SK-N-SH (cell line): Measurements from ENCODE around the gene ENOX1. TPM values are rescaled to one million over a fixed set of nuclear protein-coding genes. Genes with fewer than 3 reads are reported as not detected.

Source experiments
- CTCF ChIA-PET: fragments of 300-600, 350-600 bp; formaldehyde crosslinking; extraction: SDS; loops from one replicate; lab custom pipeline; 2021; lab: Yijun Ruan, JAX
- POLR2A ChIA-PET: fragments of 350-600 bp; sonication (Branson Sonifier 250); formaldehyde crosslinking; extraction: SDS; loops from one replicate; lab custom pipeline; 2020; ENCODE audit warnings: antibody characterized with exemption, inconsistent platforms; lab: Yijun Ruan, JAX
- DNase-seq: peaks from one replicate; pipeline ENCODE4 v3.0.0; 2012
- H2AFZ ChIP-seq: fragments of 200-600 bp; sonication (generic); 2 replicates; pipeline ENCODE4 v1.8.1; 2016; ENCODE audit warnings: antibody characterized with exemption, mild to moderate bottlenecking, low read depth
- H3F3A ChIP-seq: fragments of 200-600 bp; sonication (generic); replicated peaks from 2 replicates; pipeline ENCODE3; 2016; ENCODE audit warnings: antibody characterized with exemption, mild to moderate bottlenecking; ENCODE audit not compliant: insufficient read depth
- H3K27ac ChIP-seq, 2 experiments: fragments of 200-500 bp in 1 of 2; fragments of 200-600 bp in 1 of 2; sonication (Bioruptor generic) in 1 of 2; sonication (generic), shearing (Covaris generic) in 1 of 2; 2 replicates each; pipeline versions ENCODE4 v1.5.1 to v1.6.1; 2014 to 2016; ENCODE audit warnings: low read depth in 2 of 2, inconsistent platforms in 1 of 2, low read length in 1 of 2, mild to moderate bottlenecking in 1 of 2, mixed read lengths in 1 of 2
- H3K27me3 ChIP-seq: fragments of 200-600 bp; sonication (generic), shearing (Covaris generic); 2 replicates; pipeline ENCODE4 v1.6.1; 2016; ENCODE audit warnings: mixed run types; ENCODE audit not compliant: insufficient read depth
- H3K36me3 ChIP-seq, 2 experiments: fragments of 200-500 bp in 1 of 2; fragments of 200-600 bp in 1 of 2; sonication (Bioruptor generic) in 1 of 2; sonication (generic) in 1 of 2; replicated peaks in 1 of 2; 2 replicates each; pipeline versions ENCODE3 to v1.5.1; 2014 to 2016; ENCODE audit warnings: low read length in 1 of 2, mild to moderate bottlenecking in 1 of 2; ENCODE audit not compliant: insufficient read depth in 2 of 2, control insufficient read depth in 1 of 2
- H3K4me1 ChIP-seq, 2 experiments: fragments of 200-500 bp in 1 of 2; fragments of 200-600 bp in 1 of 2; sonication (Bioruptor generic) in 1 of 2; sonication (generic), shearing (Covaris generic) in 1 of 2; 2 replicates each; pipeline versions ENCODE4 v1.5.1 to v1.6.1; 2014 to 2016; ENCODE audit warnings: low read depth in 1 of 2, low read length in 1 of 2, mixed run types in 1 of 2; ENCODE audit not compliant: insufficient read depth in 2 of 2, control insufficient read depth in 1 of 2
- H3K4me2 ChIP-seq: fragments of 200-600 bp; sonication (generic), shearing (Covaris generic); 2 replicates; pipeline ENCODE4 v1.6.1; 2017; ENCODE audit warnings: mixed run types
- H3K4me3 ChIP-seq, 2 experiments: fragments of 200-500 bp in 1 of 2; fragments of 200-600 bp in 1 of 2; sonication (Bioruptor generic) in 1 of 2; sonication (generic), shearing (Covaris generic) in 1 of 2; 2 replicates each; pipeline versions ENCODE4 v1.5.1 to v1.8.1; 2014 to 2016; ENCODE audit warnings: low read depth in 2 of 2, inconsistent platforms in 1 of 2, low read length in 1 of 2, mild to moderate bottlenecking in 1 of 2, mixed read lengths in 1 of 2, moderate library complexity in 1 of 2
- H3K79me2 ChIP-seq: fragments of 200-600 bp; sonication (generic); 2 replicates; pipeline ENCODE4 v1.8.1; 2017; ENCODE audit warnings: mild to moderate bottlenecking; ENCODE audit not compliant: insufficient read depth
- H3K9ac ChIP-seq: fragments of 200-600 bp; sonication (generic); 2 replicates; pipeline ENCODE4 v1.6.1; 2017; ENCODE audit warnings: mixed run types
- H3K9me2 ChIP-seq: fragments of 200-600 bp; sonication (generic); 2 replicates; pipeline ENCODE4 v1.6.1; 2017; ENCODE audit warnings: mixed run types
- H3K9me3 ChIP-seq: fragments of 200-600 bp; sonication (generic); 2 replicates; pipeline ENCODE4 v1.6.1; 2017; ENCODE audit warnings: mixed run types, mild to moderate bottlenecking, moderate library complexity
- H4K20me1 ChIP-seq: fragments of 200-600 bp; sonication (generic); 2 replicates; pipeline ENCODE4 v1.6.1; 2017; ENCODE audit warnings: mild to moderate bottlenecking, mixed run types; ENCODE audit not compliant: insufficient read depth
- CHD2 ChIP-seq: fragments of 150-350 bp; IDR thresholded peaks from 2 replicates; pipeline ENCODE4 v1.6.1; 2018; ENCODE audit warnings: low read length; ENCODE audit not compliant: partially characterized antibody
- EZH2phosphoT487 ChIP-seq: fragments of 200-600 bp; sonication (generic); IDR thresholded peaks from 2 replicates; pipeline ENCODE4 v1.6.1; 2017; ENCODE audit warnings: low read depth, mixed run types, mild to moderate bottlenecking, antibody characterized with exemption, moderate library complexity, borderline replicate concordance
- GATA2 ChIP-seq: sonication (generic); formaldehyde crosslinking; IDR thresholded peaks from 2 replicates; pipeline ENCODE4 v1.5.0; 2020; ENCODE audit warnings: mild to moderate bottlenecking, missing genetic modification reagents
- RCOR1 ChIP-seq: fragments of 150-350 bp; IDR thresholded peaks from 2 replicates; pipeline ENCODE4 v1.6.1; 2017; ENCODE audit warnings: antibody characterized with exemption, low read length
- REST ChIP-seq: IDR thresholded peaks from 2 replicates; pipeline ENCODE4 v1.6.1; 2012; ENCODE audit warnings: mild to moderate bottlenecking, low read depth, low read length, moderate library complexity
- WGBS: methylation state at CpG from one replicate; pipeline ENCODE4 v1.1.6; 2017; ENCODE audit warnings: low lambda C conversion rate; 5-methylcytosine and 5-hydroxymethylcytosine counted together
- polyA plus RNA-seq, 3 experiments: library from polyadenylated mRNA; depleted of rRNA; stranded (reverse); fragments of >200 nt; gene quantifications; 2 replicates each; pipeline ENCODE4 v1.2.3, GENCODE V29; 2012
- TF ChIP-seq, protein P1 (sequence below): fragments of 200-600 bp; sonication (generic); IDR thresholded peaks from 2 replicates; pipeline ENCODE4 v1.6.1; 2017; ENCODE audit warnings: antibody characterized with exemption, mild to moderate bottlenecking, moderate library complexity

The ENOX1 gene
- polyA plus RNA-seq, 1 of the 3 experiments (the other 2 are of a cell fraction) = 5.8 TPM

- no peak for TF ChIP-seq REST
These were observed 14.1 kb upstream of the ENOX1 start (continued) for GRCh38 chr13:43800828-43801227.

- ChIA-PET POLR2A (no interaction called here), CTCF (interaction anchor here (2.3 kb wide), 1 partner anchor 10 kb away, joined by 10 read pairs; no protein-coding TSS in a partner anchor)
- Histone ChIP-seq H3K4me1 (peaks cover 0 to 2% of the 10 kb centered on the region in 2 experiments; a peak in 2 of 4 replicates), H3K9ac (no peak overlapping the region), H2AFZ (no peak overlapping the region), H3K4me2 (no peak overlapping the region), H4K20me1 (no peaks in the 10 kb centered on the region), H3K79me2 (no peaks in the 10 kb centered on the region), H3K36me3 (no peaks in the 10 kb centered on the region), H3K27me3 (no peaks in the 10 kb centered on the region), H3F3A (no peaks in the 10 kb centered on the region), H3K9me3 (no peaks in the 10 kb centered on the region), H3K27ac (no peak overlapping the region), H3K9me2 (no peaks in the 10 kb centered on the region), H3K4me3 (no peak overlapping the region)
- no peak for DNase-seq
- WGBS = 84% methylated on average over 4 of the region's 4 CpGs
- 0 out of 2 replicates have a peak, but pooled peaks have one; percentile 17 for TF ChIP-seq GATA2 (CRISPR knock-in tag)
- no peak for TF ChIP-seq EZH2phosphoT487
These were observed 12.4 kb upstream of the ENOX1 start for GRCh38 chr13:43799191-43799590.

DNA sequence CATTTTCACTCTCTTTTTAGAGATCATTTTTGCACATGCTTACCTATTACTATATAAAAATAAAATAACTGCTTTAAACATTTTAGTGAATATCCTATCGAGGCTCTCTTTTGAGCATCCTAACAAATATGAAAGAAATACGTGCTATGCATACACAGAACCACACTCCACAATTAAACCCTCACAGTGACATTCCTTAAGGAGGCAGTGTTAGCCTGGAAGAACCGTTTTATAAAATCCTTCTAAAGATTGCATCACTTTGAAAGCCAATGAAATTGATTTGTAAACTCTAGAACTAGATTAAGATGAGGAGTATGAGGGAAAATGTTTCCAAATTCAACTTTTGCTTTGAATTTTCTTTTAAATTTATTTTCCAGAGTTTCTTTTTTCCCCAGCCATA lies 11.1 kb upstream of the ENOX1 start:
- Histone ChIP-seq H3K79me2 (no peaks in the 10 kb centered on the region), H3K9me3 (no peaks in the 10 kb centered on the region), H3K4me2 (no peak overlapping the region), H3K4me3 (no peak overlapping the region), H3K9me2 (no peaks in the 10 kb centered on the region)
- DNase-seq = no peak
- WGBS = 75% methylated on average over 3 of the region's 3 CpGs
- TF ChIP-seq REST (no peak), GATA2 (CRISPR knock-in tag) (no peak), CHD2 (no peak), RCOR1 (no peak)
- TF ChIP-seq, protein P1, sequence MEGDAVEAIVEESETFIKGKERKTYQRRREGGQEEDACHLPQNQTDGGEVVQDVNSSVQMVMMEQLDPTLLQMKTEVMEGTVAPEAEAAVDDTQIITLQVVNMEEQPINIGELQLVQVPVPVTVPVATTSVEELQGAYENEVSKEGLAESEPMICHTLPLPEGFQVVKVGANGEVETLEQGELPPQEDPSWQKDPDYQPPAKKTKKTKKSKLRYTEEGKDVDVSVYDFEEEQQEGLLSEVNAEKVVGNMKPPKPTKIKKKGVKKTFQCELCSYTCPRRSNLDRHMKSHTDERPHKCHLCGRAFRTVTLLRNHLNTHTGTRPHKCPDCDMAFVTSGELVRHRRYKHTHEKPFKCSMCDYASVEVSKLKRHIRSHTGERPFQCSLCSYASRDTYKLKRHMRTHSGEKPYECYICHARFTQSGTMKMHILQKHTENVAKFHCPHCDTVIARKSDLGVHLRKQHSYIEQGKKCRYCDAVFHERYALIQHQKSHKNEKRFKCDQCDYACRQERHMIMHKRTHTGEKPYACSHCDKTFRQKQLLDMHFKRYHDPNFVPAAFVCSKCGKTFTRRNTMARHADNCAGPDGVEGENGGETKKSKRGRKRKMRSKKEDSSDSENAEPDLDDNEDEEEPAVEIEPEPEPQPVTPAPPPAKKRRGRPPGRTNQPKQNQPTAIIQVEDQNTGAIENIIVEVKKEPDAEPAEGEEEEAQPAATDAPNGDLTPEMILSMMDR = peak; percentile 17; the same call in 1 of the 2 replicates
- TF ChIP-seq, all 33 proteins: peak for 1
- H3K27ac ChIP-seq = no peak overlapping the region
- CTCF ChIA-PET = interaction anchor here (1.0 kb wide), 1 partner anchor 495 kb away, joined by 3 read pairs; no protein-coding TSS in a partner anchor
- H4K20me1 ChIP-seq = no peaks in the 10 kb centered on the region
- H3K36me3 ChIP-seq = no peaks in the 10 kb centered on the region
- no peaks in the 10 kb centered on the region for H3K4me1 ChIP-seq
- no peak overlapping the region for H3K9ac ChIP-seq
- peaks cover 2% of the 10 kb centered on the region for H3F3A ChIP-seq
- H3K27me3 ChIP-seq = no peaks in the 10 kb centered on the region
- H2AFZ ChIP-seq = no peak overlapping the region
- POLR2A ChIA-PET = no interaction called here
